Midbrain (tissue), 1 donor: ENCODE results near the gene CARD9.
A peak's percentile ranks its signal among the peaks of the same experiment; 100 is the strongest.

ENCODE experiments used
- DNase-seq: peaks from one replicate; lab custom pipeline; 2025; lab: John Stamatoyannopoulos, UW

Gene CARD9

DNA sequence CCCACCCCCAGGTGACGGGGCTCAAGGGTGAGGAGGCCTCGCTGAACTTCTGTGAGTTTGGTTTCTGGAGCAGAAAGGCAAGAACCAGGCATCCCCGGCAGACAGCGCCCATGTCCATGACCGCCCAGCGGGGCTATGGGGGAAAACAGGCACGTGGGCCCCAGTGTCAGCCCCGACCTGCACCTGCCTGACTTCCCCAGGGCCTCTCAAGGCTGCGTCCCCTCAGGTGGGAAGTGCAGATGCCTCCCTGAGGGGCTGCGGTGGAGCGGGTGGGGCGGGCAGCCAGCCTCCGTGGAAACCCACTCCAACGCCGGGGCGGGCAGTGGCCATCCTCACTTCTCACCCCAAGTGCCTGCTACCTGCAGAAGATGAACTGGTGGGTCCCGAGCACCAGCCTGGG is 6.9 kb upstream of the CARD9 start:
- no peak for DNase-seq

DNA sequence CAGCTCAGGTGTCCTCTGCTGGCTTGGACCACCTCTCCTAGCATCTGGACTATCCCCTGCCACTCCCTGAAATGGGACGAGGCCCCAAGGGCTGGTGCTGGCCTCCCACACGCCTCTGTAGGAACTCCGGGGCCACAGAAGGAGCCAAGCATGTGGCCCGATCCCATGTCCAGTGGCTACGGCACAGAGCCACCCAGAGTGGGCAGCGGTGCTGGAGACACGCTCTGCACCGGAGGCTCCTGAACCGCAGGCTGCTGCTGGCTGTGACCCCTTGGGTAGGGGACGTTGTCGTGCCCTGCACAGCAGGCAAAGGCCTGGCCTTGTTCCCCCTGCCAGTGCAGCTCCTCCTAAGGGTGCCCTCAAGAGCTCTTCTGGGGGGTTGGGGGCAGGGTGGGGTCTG is 6.4 kb upstream of the CARD9 start:
- no peak for DNase-seq

- no peak for DNase-seq
Observed at GRCh38 chr9:136379401-136379800, 5.9 kb upstream of the CARD9 start.

- no peak for DNase-seq
Observed at GRCh38 chr9:136379003-136379287, 5.5 kb upstream of the CARD9 start.

- DNase-seq = no peak
Observed at GRCh38 chr9:136378170-136379002, 4.9 kb upstream of the CARD9 start.

DNA sequence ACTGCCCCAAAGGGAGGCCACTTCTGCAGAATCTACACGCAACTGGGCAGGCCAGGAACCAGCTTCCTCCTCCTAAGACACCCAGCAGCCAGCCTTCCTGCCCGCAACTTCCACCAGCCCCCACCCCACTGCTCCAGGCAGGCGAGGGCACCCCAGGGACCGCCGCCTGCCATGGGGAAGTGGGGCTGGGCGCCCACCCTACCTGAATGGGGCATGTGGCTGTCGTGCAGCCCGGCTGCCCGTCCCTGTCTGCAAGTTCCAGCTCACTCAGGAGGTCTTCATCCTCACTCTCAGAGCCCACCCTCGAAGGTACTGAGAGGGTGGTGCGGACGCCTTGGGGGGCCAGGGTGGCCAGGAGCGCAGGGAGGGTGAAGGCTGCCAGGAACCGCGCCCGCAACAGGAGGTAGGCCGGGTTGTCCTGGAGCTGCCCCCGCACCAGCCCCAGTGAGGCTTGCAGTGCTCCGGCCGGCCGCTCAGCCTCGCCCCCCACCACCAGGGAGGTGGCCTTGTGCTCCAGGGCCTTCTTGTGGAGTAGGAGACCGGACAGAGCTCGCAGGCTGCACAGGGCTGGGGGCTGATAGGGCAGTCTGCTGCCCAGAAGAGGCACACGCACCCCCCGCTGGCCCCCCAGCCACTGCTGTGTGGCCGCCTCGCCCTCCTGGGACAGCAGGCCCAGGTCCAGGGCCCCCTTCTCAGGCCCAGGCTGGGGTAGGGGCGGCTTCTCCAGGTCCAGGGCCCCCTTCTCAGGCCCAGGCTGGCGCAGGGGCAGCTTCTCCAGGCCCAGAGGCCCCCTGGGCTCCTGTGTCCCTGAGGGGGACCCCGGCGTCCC is 4.1 kb upstream of the CARD9 start:
- DNase-seq = no peak

- no peak for DNase-seq
Observed at GRCh38 chr9:136376457-136376856, 3.0 kb upstream of the CARD9 start.

GRCh38 chr9:136375096-136375495 is 1.6 kb upstream of the CARD9 start:
- DNase-seq = no peak

DNA sequence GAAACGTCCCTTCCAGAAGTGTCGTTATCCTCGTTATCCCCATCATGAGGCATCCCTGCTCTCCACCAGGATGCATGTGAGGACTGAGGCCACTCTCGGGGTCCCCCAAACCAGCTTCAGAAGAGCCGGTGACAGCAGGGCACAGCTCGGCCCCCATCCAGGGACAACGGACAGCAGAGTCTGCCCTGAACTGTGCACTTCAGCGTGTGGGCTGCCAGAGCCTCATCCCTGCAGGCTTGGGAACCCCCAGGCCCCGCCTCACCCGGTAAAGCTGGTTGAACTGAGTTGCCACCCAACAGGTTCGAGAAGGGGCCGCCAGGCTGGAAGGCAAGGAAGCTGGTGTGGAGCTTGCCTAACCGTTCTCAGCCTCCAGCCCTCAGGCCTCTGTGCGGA is 710 bp upstream of the CARD9 start:
- DNase-seq = no peak

GRCh38 chr9:136372561-136373299 is 739 bp downstream of the CARD9 start:
- DNase-seq = peak; percentile 35

- no peak for DNase-seq
Observed at GRCh38 chr9:136372006-136372405, 1.5 kb downstream of the CARD9 start.

- DNase-seq = no peak
Observed at GRCh38 chr9:136371533-136371880, 2.0 kb downstream of the CARD9 start.

DNA sequence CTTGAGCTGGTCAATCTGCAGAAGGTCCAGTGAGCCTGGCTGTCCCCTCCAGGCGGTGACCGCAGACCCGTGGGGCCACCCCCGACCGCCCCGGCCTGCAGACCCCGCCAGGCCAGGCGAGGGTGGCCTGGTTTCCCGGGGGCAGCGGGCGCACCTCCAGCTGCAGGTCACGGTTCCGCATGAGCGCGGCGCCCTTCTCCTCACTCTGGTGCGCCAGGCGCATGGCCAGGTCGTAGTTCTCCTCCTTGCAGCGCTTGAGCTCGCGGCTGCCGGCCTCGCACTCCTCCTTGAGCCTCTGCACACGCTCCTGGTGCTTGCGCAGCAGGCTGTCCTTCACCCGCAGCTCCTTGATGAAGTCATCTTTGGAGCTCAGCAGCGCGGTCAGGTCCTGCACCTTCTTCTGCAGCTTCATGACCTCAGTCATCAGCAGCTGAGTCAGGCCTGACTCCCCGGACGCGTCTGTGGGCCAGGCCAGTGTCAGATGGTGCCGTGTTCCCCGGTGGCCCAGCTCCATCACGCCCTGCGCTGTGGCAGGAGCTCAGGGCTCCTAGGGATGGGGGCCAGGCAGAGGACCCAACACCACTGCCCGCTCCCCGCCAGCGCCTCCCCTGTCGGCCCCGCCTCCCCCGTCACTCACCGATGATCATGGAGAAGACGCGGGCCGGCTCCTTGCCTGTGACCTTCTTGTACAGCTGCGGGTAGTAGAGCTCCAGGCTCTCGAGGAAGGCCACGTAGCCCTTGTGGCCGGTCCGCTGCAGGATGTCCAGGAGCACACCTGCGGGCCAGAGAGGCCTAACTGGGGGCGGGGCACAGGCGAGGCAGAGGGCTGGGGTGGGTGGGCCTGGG is 2.6 kb downstream of the CARD9 start:
- DNase-seq = no peak

- no peak for DNase-seq
Observed at GRCh38 chr9:136370037-136370436, 3.4 kb downstream of the CARD9 start.

DNA sequence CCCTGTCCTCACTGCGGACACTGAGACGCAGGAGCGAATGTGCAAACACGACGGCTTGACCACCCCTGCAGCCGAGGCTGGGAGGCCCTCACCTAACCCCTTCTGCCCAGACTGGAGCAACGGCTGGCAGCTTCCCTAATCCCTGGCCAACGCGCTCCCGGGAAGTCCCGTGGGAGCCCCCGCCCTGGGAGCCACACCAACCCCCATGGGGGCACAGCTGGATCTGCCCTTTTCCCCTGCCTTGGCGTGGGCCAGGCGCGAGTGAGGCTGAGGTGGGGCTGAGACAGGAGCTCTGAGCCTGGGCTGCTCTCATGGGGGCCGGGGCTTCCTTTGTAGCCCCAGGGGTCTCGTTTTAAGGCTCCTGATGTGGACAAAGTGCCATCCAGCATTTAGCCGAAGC is 5.3 kb downstream of the CARD9 start:
- DNase-seq = no peak

DNA sequence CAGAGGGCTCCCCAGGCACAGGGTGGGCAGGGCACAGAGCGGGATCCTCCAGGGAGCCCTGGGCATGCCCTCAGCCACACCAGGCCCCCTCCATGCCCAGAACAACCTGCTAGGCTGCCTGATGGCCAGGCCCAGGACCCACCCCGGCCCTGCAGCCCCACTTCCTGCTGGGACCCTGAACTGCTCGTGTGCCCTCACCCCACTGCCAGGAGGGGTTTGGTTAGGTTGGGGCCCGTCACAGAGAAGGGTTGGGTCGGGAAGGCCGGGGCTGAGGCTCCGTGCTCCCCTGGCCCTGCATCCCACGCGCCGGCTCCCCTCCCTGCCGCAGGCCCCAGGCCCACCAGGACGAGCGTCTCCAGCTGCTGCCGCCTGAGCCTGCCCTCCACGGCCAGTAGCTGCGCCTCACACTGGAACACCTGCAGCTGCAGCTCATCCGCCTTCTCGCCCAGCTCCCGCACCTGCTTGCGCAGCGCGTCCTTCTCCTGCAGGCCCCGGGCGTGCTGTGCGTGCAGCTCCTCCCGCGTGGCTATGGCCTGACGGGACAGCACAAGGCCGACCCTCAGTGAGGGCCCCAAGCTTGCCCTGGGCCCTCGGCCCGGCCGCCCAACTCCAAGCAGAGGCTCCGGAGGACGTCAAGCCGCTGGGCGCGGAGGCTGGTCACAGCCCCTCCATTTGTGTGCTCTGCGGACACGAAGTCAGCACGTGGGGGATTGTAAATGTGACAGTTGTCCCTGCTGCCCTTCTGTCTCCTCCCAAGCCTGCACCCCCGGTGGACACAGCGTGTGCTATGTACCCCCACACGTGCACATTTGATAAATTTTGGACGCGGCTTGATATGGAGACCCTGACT is 5.9 kb downstream of the CARD9 start:
- no peak for DNase-seq

- no peak for DNase-seq
Observed at GRCh38 chr9:136366826-136367225, 6.6 kb downstream of the CARD9 start.

- peak; percentile 17 for DNase-seq
Observed at GRCh38 chr9:136365775-136366222, 7.7 kb downstream of the CARD9 start.

DNA sequence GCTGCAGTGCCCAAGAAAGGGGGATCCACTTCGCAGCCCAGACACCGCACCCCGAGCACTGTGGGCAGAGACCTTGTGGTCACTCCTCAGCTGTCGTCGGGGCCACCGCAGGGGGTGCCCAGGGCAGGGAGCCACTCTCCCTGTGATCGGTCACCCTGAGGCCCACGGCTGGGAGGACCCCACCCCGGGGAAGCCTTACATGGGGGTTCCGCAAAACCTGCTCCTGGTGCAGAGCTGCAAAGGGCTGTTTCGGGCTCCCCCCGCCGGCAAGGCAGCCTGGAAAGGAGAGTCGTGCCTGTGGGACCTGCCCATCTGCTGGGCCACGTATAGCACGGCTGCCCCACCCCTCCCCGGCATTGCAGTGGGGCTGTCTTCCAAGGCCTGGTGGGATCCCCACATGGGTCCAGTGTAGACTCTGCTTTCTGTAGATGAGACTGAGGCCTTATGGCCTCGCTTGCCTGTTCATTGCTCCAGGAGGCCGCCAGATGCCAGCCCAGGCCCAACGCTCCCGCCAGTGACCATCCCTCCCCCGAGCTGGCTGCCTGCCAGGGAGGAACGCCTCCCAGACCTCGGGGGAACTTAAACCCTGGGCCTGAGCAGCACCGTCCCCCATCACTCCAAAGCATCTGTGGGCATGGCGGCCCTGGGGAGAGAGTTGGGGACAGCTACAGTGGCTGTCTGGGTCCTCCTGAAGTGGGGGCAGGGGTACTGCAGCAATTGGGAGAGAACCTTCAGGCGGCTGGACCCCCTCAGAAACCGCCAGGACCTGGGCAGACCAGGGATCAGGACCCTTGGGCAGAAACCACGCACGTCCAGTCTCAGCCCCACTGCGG is 8.3 kb downstream of the CARD9 start:
- no peak for DNase-seq
